Spleen (tissue), 11 donors: Measurements from ENCODE around the gene ZFP91. TPM values are rescaled to one million over a fixed set of nuclear protein-coding genes. Genes with fewer than 3 reads are reported as not detected.

Experiments used
- DNase-seq: peaks from one replicate; pipeline ENCODE4 v3.0.0-alpha.2; 2020
- H3K27ac ChIP-seq, 8 donors: fragments of 200-600 bp; sonication (generic) in 7 of 8; 1 replicate in 4 of 8; 2 replicates in 4 of 8; pipeline versions ENCODE4 v1.5.0 to v1.8.0; 2016 to 2021; ENCODE audit warnings: inconsistent platforms in 4 of 8, mild to moderate bottlenecking in 4 of 8, moderate library complexity in 1 of 8
- H3K27me3 ChIP-seq, 7 donors: fragments of 200-600 bp; sonication (generic) in 6 of 7; replicated peaks in 1 of 7; 1 replicate in 4 of 7; 2 replicates in 3 of 7; pipeline versions ENCODE4 v1.5.0 to v1.8.0; 2016 to 2021; ENCODE audit warnings: inconsistent platforms in 3 of 7, mild to moderate bottlenecking in 1 of 7
- H3K36me3 ChIP-seq, 6 donors: fragments of 200-600 bp; sonication (generic) in 5 of 6; 1 replicate in 4 of 6; 2 replicates in 2 of 6; pipeline versions ENCODE4 v1.5.0 to v1.8.0; 2016 to 2021; ENCODE audit warnings: inconsistent platforms in 2 of 6
- H3K4me1 ChIP-seq, 6 donors: fragments of 200-600 bp; sonication (generic) in 5 of 6; 1 replicate in 3 of 6; 2 replicates in 3 of 6; pipeline versions ENCODE4 v1.5.0 to v1.8.0; 2016 to 2021; ENCODE audit warnings: inconsistent platforms in 3 of 6
- H3K4me3 ChIP-seq, 8 donors: fragments of 200-600 bp; sonication (generic) in 7 of 8; 1 replicate in 4 of 8; 2 replicates in 4 of 8; pipeline versions ENCODE4 v1.5.0 to v1.8.0; 2016 to 2021; ENCODE audit warnings: inconsistent platforms in 4 of 8, mild to moderate bottlenecking in 4 of 8, moderate library complexity in 2 of 8
- H3K9me3 ChIP-seq, 8 donors: fragments of 200-600 bp; sonication (generic) in 7 of 8; 1 replicate in 4 of 8; 2 replicates in 4 of 8; pipeline versions ENCODE4 v1.5.0 to v1.8.0; 2016 to 2021; ENCODE audit warnings: inconsistent platforms in 4 of 8
- CTCF ChIP-seq, 11 experiments: fragments of 200-600 bp in 7 of 11; fragments of 450-650 bp in 4 of 11; sonication (generic) in 4 of 11; IDR thresholded peaks in 8 of 11; conservative IDR thresholded peaks in 3 of 11; 1 replicate in 7 of 11; 2 replicates in 4 of 11; pipeline versions ENCODE4 v1.4.0 to v1.8.0; 2016 to 2021; ENCODE audit warnings: antibody characterized with exemption in 11 of 11, inconsistent platforms in 4 of 11, mild to moderate bottlenecking in 1 of 11
- POLR2A ChIP-seq, 3 donors: fragments of 450-650 bp; IDR thresholded peaks; one replicate each; pipeline ENCODE4 v1.5.1; 2017; ENCODE audit warnings: antibody characterized with exemption in 3 of 3, mild to moderate bottlenecking in 1 of 3
- POLR2AphosphoS5 ChIP-seq, 3 donors: sonication (generic); formaldehyde crosslinking; IDR thresholded peaks; one replicate each; pipeline ENCODE4 v1.5.1; 2017; ENCODE audit warnings: antibody characterized with exemption in 3 of 3
- WGBS, 5 donors: extraction: QIAGEN DNeasy Blood & Tissue Kit in 3 of 5; methylation state at CpG; one replicate each; pipeline versions ENCODE4 v1.1.5 to v1.1.7; 2013 to 2018; 5-methylcytosine and 5-hydroxymethylcytosine counted together
- intact Hi-C: fragments of 100-400 bp; cut with DNase I; formaldehyde crosslinking; loops from one replicate; pipeline ENCODE4 v1.15.0; 2023; ENCODE audit warnings: low total_unique reads
- polyA plus RNA-seq, 3 donors: library from polyadenylated mRNA; stranded (reverse); fragments of 200-250 nt; gene quantifications; one replicate each; pipeline ENCODE4 v1.2.1, GENCODE V29; 2013
- total RNA-seq, 7 donors: library from RNA; depleted of rRNA in 3 of 7; stranded (reverse); fragments of >200 nt in 3 of 7; fragmentation: NEBNext Ultra II Directional in 4 of 7; extraction: Animal tissue kit (Norgen Biotek cat#: 25700) in 4 of 7; gene quantifications; one replicate each; pipeline versions ENCODE4 v1.1.0 to v1.2.1, GENCODE V29; 2016 to 2021
- donor health status: healthy with polysubstance abuse.
- donor health status: DM: no; HTN: no; CAD: no; lungs with moderate emphysema.
- donor health status: DM: no; HTN: no; CAD: no.
- donor health status: Bipolar disorder and iron deficiency.
- donor health status: healthy.
- donor health status: DM: no; HTN: no; CAD: no.
- donor health status: DM: yes; HTN: yes; CAD: no.

ZFP91 gene
- total and polyA plus RNA-seq, 10 donors, result 10.1 to 53.4 (median 45.5) TPM

GRCh38 chr11:58659910-58660570, 81.2 kb downstream of the ZFP91 start:
- no peak for DNase-seq
- intact Hi-C loops, result loop anchor here (10.0 kb wide), 1 partner anchor 475 kb away; no protein-coding TSS in a partner anchor
- no peaks in the 10 kb centered on the region for H3K9me3 ChIP-seq
- peaks cover 0 to 16% (median 0%) of the 10 kb centered on the region in 7 donors for H3K27me3 ChIP-seq
- H3K36me3 ChIP-seq, result no peaks in the 10 kb centered on the region
- H3K4me3 ChIP-seq, result no peak overlapping the region
- H3K4me1 ChIP-seq, result no peaks in the 10 kb centered on the region
- H3K27ac ChIP-seq, result no peak overlapping the region
- WGBS, 5 donors, result 71 to 85% (median 80%) methylated on average over 5 of the region's 5 CpGs
- no peak for TF ChIP-seq CTCF (IDR thresholded peaks at IDR 0.05 in 8 of 11, conservative IDR thresholded peaks at IDR 0.05 in 3 of 11)
- no peak for TF ChIP-seq POLR2A (IDR thresholded peaks at IDR 0.05)
- TF ChIP-seq POLR2AphosphoS5 (IDR thresholded peaks at IDR 0.05), result no peak

Other genes starting within 250 kb of the ZFP91 start
- gene OR5B17, start 220.0 kb upstream of the ZFP91 start, total RNA-seq, result not detected
- not detected for gene OR5B17, start 220.0 kb upstream of the ZFP91 start, polyA plus RNA-seq
- not detected for gene OR5B3, start 172.2 kb upstream of the ZFP91 start, total RNA-seq
- not detected for gene OR5B3, start 172.2 kb upstream of the ZFP91 start, polyA plus RNA-seq
- not detected for gene OR5B2, start 150.9 kb upstream of the ZFP91 start, total RNA-seq
- under 1 TPM in 1 of 3 donors, not detected in 2; 0.08 TPM for gene OR5B2, start 150.9 kb upstream of the ZFP91 start, polyA plus RNA-seq
- gene OR5B12, start 136.8 kb upstream of the ZFP91 start, total RNA-seq, result not detected
- under 1 TPM in 1 of 3 donors, not detected in 2; 0.08 TPM for gene OR5B12, start 136.8 kb upstream of the ZFP91 start, polyA plus RNA-seq
- 1 to 10 TPM in 1 of 7 donors, under 1 TPM in 2, not detected in 4; 0.40 to 2.6 (median 0.54) TPM for gene OR5B21, start 71.0 kb upstream of the ZFP91 start, total RNA-seq
- not detected for gene OR5B21, start 71.0 kb upstream of the ZFP91 start, polyA plus RNA-seq
- 10 to 100 TPM; 50.8 to 83.7 (median 65.9) TPM for gene LPXN, start 3.2 kb upstream of the ZFP91 start, total RNA-seq
- gene LPXN, start 3.2 kb upstream of the ZFP91 start, polyA plus RNA-seq, result 10 to 100 TPM; 56.8 to 70.0 (median 62.3) TPM
- 1 to 10 TPM; 1.1 to 3.7 (median 2.0) TPM for gene CNTF, start 43.6 kb downstream of the ZFP91 start, total RNA-seq
- gene CNTF, start 43.6 kb downstream of the ZFP91 start, polyA plus RNA-seq, result under 1 TPM; 0.09 to 0.32 (median 0.11) TPM
- not detected for gene GLYAT, start 152.9 kb downstream of the ZFP91 start, total RNA-seq
- not detected for gene GLYAT, start 152.9 kb downstream of the ZFP91 start, polyA plus RNA-seq